ENCODE results near the gene LY6G5B.

Gene LY6G5B

DNA sequence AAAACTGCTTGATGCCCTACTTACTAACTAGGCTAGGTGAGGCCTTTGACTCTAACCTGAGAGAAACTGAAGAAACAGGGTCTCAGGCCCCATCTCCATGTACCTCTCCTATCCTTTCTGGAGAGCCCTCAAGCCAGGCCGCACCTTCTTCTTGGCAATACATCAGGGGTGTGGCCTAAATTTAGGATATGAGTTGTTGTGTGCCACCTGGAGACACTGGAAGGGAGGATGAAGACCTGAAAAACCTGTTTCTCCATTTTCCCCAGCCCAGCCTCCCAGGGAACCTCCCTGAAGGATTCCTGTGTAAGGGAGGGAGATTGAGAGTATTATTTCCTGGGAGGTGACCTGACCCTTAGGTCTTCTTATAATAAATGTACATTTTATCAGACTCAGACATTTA lies 48.5 kb downstream of the LY6G5B start:
- TF ChIP-seq CTCF (IDR thresholded peaks at IDR 0.05), result no peak
- Histone ChIP-seq H3K4me3 (no peak overlapping the region), H3K27ac (no peak overlapping the region)
- DNase-seq (ENCODE audit: low spot score), result no peak

- no peak for TF ChIP-seq CTCF (IDR thresholded peaks at IDR 0.05)
- Histone ChIP-seq H3K4me3 (no peak overlapping the region), H3K27ac (no peak overlapping the region)
- DNase-seq (ENCODE audit: low spot score), result no peak
Measured at GRCh38 chr6:31719001-31719400, 49.2 kb downstream of the LY6G5B start.

DNA sequence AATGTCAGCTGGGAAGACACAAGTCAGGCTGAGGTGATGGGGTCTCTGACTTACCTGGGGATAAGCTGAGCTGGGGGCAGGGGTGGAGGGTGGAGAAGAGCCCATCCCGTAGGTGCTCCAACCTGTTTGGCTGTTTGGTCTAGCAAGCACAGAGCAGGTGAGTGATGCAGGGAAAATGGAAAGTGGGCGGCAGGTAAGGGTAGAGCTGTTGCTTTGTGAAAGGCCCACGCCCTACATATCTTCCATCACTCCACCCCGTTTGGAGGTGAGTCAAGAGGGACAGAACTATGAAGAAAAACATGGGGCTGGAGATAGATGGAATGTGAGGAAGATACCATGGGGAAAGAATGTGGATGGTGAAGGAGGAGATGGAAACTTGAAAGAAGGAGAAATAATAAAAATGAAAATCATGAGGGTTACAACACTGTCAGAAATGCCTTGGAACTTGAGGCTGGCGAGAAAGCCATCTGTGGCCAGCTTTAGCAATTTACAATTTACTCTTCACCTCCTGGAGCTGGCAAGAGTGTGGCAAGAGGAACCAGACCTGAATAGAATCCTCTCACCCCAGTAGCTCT lies 50.5 kb downstream of the LY6G5B start:
- H3K27ac ChIP-seq, result no peak overlapping the region
- DNase-seq (ENCODE audit: low spot score), result no peak
- H3K4me3 ChIP-seq, result no peak overlapping the region
- TF ChIP-seq CTCF (IDR thresholded peaks at IDR 0.05), result no peak

GRCh38 chr6:31721351-31722020 lies 51.7 kb downstream of the LY6G5B start, which contains the start of gene LY6G6C:
Gene LY6G6C (minus strand): TSS chr6:31721746. CDS start chr6:31721679, 67 bp downstream.
- no peak for DNase-seq (ENCODE audit: low spot score)
- no peak for TF ChIP-seq CTCF (IDR thresholded peaks at IDR 0.05)
- Histone ChIP-seq H3K27ac (no peak within 1 kb of the TSS), H3K4me3 (no peak within 1 kb of the TSS)

GRCh38 chr6:31722173-31722572 lies 52.4 kb downstream of the LY6G5B start:
- no peak overlapping the region for H3K4me3 ChIP-seq
- no peak overlapping the region for H3K27ac ChIP-seq
- DNase-seq (ENCODE audit: low spot score), result no peak
- TF ChIP-seq CTCF (IDR thresholded peaks at IDR 0.05), result no peak

All from coronary artery (tissue), 2 donors.